ENCODE data around the gene IFNL2. TPM values are rescaled to one million over a fixed set of nuclear protein-coding genes. Genes with fewer than 3 reads are reported as not detected.
"Not testable (repeated sequence)": the region's sequence is repeated elsewhere in the genome, so short reads cannot be mapped to it uniquely, and the experiment has no call there.

IFNL2 gene
- total RNA-seq (2012; rRNA removed): not detected in 2 replicates

DNA sequence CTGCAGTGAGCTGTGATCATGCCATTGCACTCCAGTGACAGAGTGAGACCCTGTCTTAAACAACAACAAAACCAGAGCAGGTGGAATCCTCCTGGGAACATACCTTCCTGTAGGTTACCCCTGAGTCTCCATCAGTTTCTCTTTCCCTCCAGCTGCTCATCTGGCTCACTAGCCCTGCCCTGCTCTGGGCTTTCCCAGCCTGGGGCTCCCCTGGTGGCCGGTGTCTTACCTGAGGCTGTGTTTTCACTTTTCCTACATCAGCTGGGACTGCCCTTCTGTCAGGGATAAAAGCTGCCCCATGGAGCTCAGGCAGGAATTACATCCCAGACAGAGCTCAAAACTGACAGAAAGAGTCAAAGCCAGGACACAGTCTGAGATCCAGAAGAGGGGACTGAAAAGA lies at the start of gene IFNL2:
TSS of gene IFNL2 (plus strand) at position 312 of the 400 bp plus-strand sequence. CDS start 173 bp downstream, outside the sequence.
- not testable (repeated sequence) for H3K9ac ChIP-seq (ENCODE audit: low read depth, low read length); H3K4me3 ChIP-seq (ENCODE audit: low read length); H3K4me1 ChIP-seq (ENCODE audit: control insufficient read depth, insufficient read depth, low read length); H3K9me3 ChIP-seq (replicated peaks; ENCODE audit: low read length); H3K36me3 ChIP-seq (ENCODE audit: insufficient read depth, low read length); H3K4me2 ChIP-seq (ENCODE audit: low read length)
- peaks cover 44% of the 10 kb centered on the region for H3K27me3 ChIP-seq (ENCODE audit: control insufficient read depth, insufficient read depth, low read length)

- not testable (repeated sequence) for H3K9me3 ChIP-seq (replicated peaks; ENCODE audit: low read length); H3K4me2 ChIP-seq (ENCODE audit: low read length); H3K4me3 ChIP-seq (ENCODE audit: low read length); H3K9ac ChIP-seq (ENCODE audit: low read depth, low read length); H3K4me1 ChIP-seq (ENCODE audit: control insufficient read depth, insufficient read depth, low read length); H3K36me3 ChIP-seq (ENCODE audit: insufficient read depth, low read length)
- H3K27me3 ChIP-seq (ENCODE audit: control insufficient read depth, insufficient read depth, low read length): peaks cover 16% of the 10 kb centered on the region
Measured at GRCh38 chr19:39219108-39219507, 49.1 kb upstream of the IFNL2 start.

GRCh38 chr19:39223703-39224279 lies 44.4 kb upstream of the IFNL2 start:
- Histone ChIP-seq H3K27me3 (ENCODE audit: control insufficient read depth, insufficient read depth, low read length) (peaks cover 10% of the 10 kb centered on the region), H3K4me2 (ENCODE audit: low read length) (no peak overlapping the region), H3K36me3 (ENCODE audit: insufficient read depth, low read length) (no peaks in the 10 kb centered on the region), H3K4me3 (ENCODE audit: low read length) (no peak overlapping the region), H3K9me3 (replicated peaks; ENCODE audit: low read length) (no peaks in the 10 kb centered on the region), H3K4me1 (ENCODE audit: control insufficient read depth, insufficient read depth, low read length) (no peaks in the 10 kb centered on the region), H3K9ac (ENCODE audit: low read depth, low read length) (no peak overlapping the region)

- H3K9me3 ChIP-seq (replicated peaks; ENCODE audit: low read length): no peaks in the 10 kb centered on the region
- H3K4me1 ChIP-seq (ENCODE audit: control insufficient read depth, insufficient read depth, low read length): no peaks in the 10 kb centered on the region
- H3K27me3 ChIP-seq (ENCODE audit: control insufficient read depth, insufficient read depth, low read length): peaks cover 10% of the 10 kb centered on the region
- no peak overlapping the region for H3K9ac ChIP-seq (ENCODE audit: low read depth, low read length)
- no peaks in the 10 kb centered on the region for H3K36me3 ChIP-seq (ENCODE audit: insufficient read depth, low read length)
- H3K4me2 ChIP-seq (ENCODE audit: low read length): no peak overlapping the region
- H3K4me3 ChIP-seq (ENCODE audit: low read length): no peak overlapping the region
Measured at GRCh38 chr19:39224910-39225309, 43.3 kb upstream of the IFNL2 start.

DNA sequence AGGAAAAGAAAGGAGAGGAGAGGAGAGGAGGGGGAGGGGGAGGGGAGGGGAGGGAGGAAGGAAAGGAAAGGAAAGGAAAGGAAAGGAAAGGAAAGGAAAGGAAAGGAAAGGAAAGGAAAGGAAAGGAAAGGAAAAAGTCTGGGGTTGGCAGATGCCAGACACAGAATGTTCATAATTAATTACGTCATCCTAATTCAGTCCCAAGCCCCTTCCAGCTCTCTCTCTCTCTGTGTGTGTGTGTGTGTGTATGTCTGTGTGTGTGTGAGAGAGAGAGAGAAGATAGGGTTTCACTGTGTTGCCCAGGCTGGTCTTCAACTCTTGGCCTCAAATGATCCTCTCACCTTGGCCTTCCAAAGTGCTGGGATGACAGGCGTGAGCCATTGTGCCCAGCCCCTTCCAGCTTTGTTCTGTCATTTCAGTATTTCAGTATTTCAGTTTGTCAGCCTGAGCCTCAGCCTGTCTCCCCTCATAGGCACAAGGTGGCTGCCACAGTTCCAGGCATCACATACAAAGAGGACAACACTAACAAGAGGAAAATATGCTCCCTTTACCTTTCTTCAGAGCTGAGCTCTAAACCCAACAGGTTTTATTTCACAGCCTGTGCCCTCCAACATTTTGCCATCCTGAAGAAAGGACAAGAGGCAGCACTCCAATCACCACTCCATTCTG lies 38.0 kb upstream of the IFNL2 start:
- H3K4me1 ChIP-seq (ENCODE audit: control insufficient read depth, insufficient read depth, low read length): no peaks in the 10 kb centered on the region
- no peaks in the 10 kb centered on the region for H3K9me3 ChIP-seq (replicated peaks; ENCODE audit: low read length)
- no peak overlapping the region for H3K9ac ChIP-seq (ENCODE audit: low read depth, low read length)
- no peak overlapping the region for H3K4me3 ChIP-seq (ENCODE audit: low read length)
- peaks cover 13% of the 10 kb centered on the region for H3K27me3 ChIP-seq (ENCODE audit: control insufficient read depth, insufficient read depth, low read length)
- no peak overlapping the region for H3K4me2 ChIP-seq (ENCODE audit: low read length)
- no peaks in the 10 kb centered on the region for H3K36me3 ChIP-seq (ENCODE audit: insufficient read depth, low read length)

DNA sequence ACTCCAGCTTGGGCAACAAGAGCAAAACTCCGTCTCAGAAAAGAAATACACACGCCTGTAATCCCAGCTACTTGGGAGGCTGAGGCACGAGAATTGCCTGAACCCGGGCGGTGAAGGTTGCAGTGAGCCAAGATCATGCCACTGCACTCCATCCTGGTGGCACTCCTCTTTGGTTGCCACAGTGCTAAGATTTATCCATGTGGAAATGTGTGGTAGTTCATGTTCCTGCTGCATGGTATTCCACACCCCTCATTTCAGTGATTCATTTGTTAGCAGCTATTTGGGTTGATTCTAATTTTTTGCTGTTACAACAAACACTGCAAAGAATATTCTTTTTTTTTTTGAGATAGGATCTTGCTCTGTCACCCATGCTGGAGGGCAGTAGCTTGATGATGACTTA lies 35.5 kb upstream of the IFNL2 start:
- no peak overlapping the region for H3K9ac ChIP-seq (ENCODE audit: low read depth, low read length)
- H3K4me3 ChIP-seq (ENCODE audit: low read length): no peak overlapping the region
- no peak overlapping the region for H3K4me2 ChIP-seq (ENCODE audit: low read length)
- H3K4me1 ChIP-seq (ENCODE audit: control insufficient read depth, insufficient read depth, low read length): no peaks in the 10 kb centered on the region
- H3K9me3 ChIP-seq (replicated peaks; ENCODE audit: low read length): no peaks in the 10 kb centered on the region
- H3K27me3 ChIP-seq (ENCODE audit: control insufficient read depth, insufficient read depth, low read length): peaks cover 23% of the 10 kb centered on the region
- no peaks in the 10 kb centered on the region for H3K36me3 ChIP-seq (ENCODE audit: insufficient read depth, low read length)

GRCh38 chr19:39236527-39236926 lies 31.7 kb upstream of the IFNL2 start:
- Histone ChIP-seq H3K9ac (ENCODE audit: low read depth, low read length) (no peak overlapping the region), H3K9me3 (replicated peaks; ENCODE audit: low read length) (no peaks in the 10 kb centered on the region), H3K4me1 (ENCODE audit: control insufficient read depth, insufficient read depth, low read length) (no peaks in the 10 kb centered on the region), H3K4me2 (ENCODE audit: low read length) (no peak overlapping the region), H3K4me3 (ENCODE audit: low read length) (no peak overlapping the region), H3K27me3 (ENCODE audit: control insufficient read depth, insufficient read depth, low read length) (peaks cover 39% of the 10 kb centered on the region), H3K36me3 (ENCODE audit: insufficient read depth, low read length) (no peaks in the 10 kb centered on the region)

DNA sequence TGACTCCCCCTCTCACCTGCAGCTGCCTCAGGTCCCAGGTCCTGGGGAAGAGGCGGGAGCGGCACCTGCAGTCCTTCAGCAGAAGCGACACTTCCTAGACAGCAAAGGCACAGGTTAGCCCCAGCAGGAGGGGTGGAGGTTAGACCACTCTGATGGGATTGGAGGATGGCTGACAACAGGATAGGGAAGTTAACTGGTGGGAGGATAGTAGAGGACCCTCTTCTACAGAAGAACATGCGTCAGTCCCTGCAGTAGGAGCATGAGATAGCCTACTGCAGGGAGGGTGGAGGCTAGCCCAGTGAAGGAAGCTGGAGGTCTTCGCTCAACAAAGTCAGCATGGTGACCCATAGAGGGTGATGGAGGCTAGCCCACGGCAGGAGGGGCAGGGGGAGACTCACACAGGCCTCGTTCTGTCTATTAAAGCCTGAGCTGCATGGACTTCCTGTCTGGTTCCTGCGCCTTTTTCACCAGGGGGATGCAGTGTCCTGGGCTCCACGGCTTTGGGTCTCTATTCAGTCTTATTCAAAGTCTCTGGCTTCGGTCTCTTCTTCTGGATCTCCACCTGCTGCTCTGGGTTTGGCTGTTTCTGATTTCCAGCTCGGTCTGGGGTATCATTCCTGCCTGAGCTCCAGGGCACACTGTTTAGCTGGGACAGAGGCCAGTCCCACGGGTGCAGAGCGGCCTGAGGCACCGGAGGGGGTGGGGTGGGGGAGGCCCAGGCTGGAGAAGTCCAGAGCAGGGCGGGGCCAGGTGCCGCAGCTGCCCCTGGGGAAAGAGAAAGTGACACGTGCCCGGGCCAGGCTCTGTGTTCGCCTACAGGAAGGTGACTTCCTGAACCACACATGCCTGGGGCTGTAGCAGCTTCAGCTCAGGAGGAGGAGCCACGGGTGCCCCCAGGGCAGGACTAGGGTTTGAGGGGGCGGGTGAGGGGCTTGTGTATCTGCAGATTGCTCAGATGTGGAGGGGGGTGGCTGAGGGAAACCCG lies 30.7 kb upstream of the IFNL2 start:
- H3K4me1 ChIP-seq (ENCODE audit: control insufficient read depth, insufficient read depth, low read length): no peaks in the 10 kb centered on the region
- no peak overlapping the region for H3K9ac ChIP-seq (ENCODE audit: low read depth, low read length)
- peaks cover 39% of the 10 kb centered on the region for H3K27me3 ChIP-seq (ENCODE audit: control insufficient read depth, insufficient read depth, low read length)
- no peaks in the 10 kb centered on the region for H3K9me3 ChIP-seq (replicated peaks; ENCODE audit: low read length)
- no peaks in the 10 kb centered on the region for H3K36me3 ChIP-seq (ENCODE audit: insufficient read depth, low read length)
- H3K4me2 ChIP-seq (ENCODE audit: low read length): no peak overlapping the region
- no peak overlapping the region for H3K4me3 ChIP-seq (ENCODE audit: low read length)

GRCh38 chr19:39238209-39238608 lies 30.0 kb upstream of the IFNL2 start:
- Histone ChIP-seq H3K36me3 (ENCODE audit: insufficient read depth, low read length) (no peaks in the 10 kb centered on the region), H3K9me3 (replicated peaks; ENCODE audit: low read length) (no peaks in the 10 kb centered on the region), H3K4me2 (ENCODE audit: low read length) (no peak overlapping the region), H3K9ac (ENCODE audit: low read depth, low read length) (no peak overlapping the region), H3K4me3 (ENCODE audit: low read length) (no peak overlapping the region), H3K27me3 (ENCODE audit: control insufficient read depth, insufficient read depth, low read length) (peaks cover 39% of the 10 kb centered on the region), H3K4me1 (ENCODE audit: control insufficient read depth, insufficient read depth, low read length) (no peaks in the 10 kb centered on the region)

GRCh38 chr19:39238944-39239343 lies 29.3 kb upstream of the IFNL2 start:
- Histone ChIP-seq H3K27me3 (ENCODE audit: control insufficient read depth, insufficient read depth, low read length) (peaks cover 42% of the 10 kb centered on the region), H3K4me1 (ENCODE audit: control insufficient read depth, insufficient read depth, low read length) (no peaks in the 10 kb centered on the region), H3K36me3 (ENCODE audit: insufficient read depth, low read length) (no peaks in the 10 kb centered on the region), H3K9ac (ENCODE audit: low read depth, low read length) (no peak overlapping the region), H3K9me3 (replicated peaks; ENCODE audit: low read length) (no peaks in the 10 kb centered on the region), H3K4me2 (ENCODE audit: low read length) (no peak overlapping the region), H3K4me3 (ENCODE audit: low read length) (no peak overlapping the region)

DNA sequence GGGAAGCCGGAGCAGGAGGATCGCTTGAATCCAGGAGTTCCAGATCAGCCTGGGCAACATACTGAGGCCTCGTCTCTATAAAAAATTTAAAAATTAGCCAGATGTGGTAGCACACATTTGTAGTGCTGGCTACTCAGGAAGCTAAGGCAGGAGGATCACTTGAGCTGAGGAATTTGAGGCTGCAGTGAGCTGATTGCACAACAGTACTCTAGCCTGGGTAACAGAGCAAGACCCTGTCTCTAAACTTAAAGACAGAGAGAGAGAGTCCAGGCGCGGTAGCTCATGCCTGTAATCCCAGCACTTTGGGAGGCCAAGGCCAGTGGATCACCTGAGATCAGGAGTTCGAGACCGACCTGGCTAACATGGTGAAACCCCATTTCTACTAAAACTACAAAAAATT lies 27.8 kb upstream of the IFNL2 start:
- no peak overlapping the region for H3K4me2 ChIP-seq (ENCODE audit: low read length)
- H3K9ac ChIP-seq (ENCODE audit: low read depth, low read length): no peak overlapping the region
- H3K9me3 ChIP-seq (replicated peaks; ENCODE audit: low read length): no peaks in the 10 kb centered on the region
- H3K4me1 ChIP-seq (ENCODE audit: control insufficient read depth, insufficient read depth, low read length): no peaks in the 10 kb centered on the region
- no peak overlapping the region for H3K4me3 ChIP-seq (ENCODE audit: low read length)
- H3K36me3 ChIP-seq (ENCODE audit: insufficient read depth, low read length): no peaks in the 10 kb centered on the region
- peaks cover 38% of the 10 kb centered on the region for H3K27me3 ChIP-seq (ENCODE audit: control insufficient read depth, insufficient read depth, low read length)

All from skeletal muscle satellite cell (primary cell).